K562 (cell line): ENCODE data around the gene SS18L1. TPM values are rescaled to one million over a fixed set of nuclear protein-coding genes. Genes with fewer than 3 reads are reported as not detected.

ENCODE experiments used
- ATAC-seq: fragments of 200-7000 bp; cut with Tn5 transposase; 3 replicates; pipeline ENCODE4 v1.9.1; 2020; ENCODE audit warnings: moderate library complexity
- Bru-seq: library from RNA; stranded (reverse); fragments of 400-500 nt; gene quantifications from one replicate; lab custom pipeline; 2021; lab: Mats Ljungman, UMichigan
- BruChase-seq, 2 experiments: library from RNA; stranded (reverse); fragments of 400-500 nt; gene quantifications; one replicate each; lab custom pipeline; 2021; lab: Mats Ljungman, UMichigan
- BruUV-seq: library from RNA; stranded (reverse); fragments of 400-500 nt; replicated peaks from 2 replicates; lab custom pipeline; 2021; lab: Mats Ljungman, UMichigan
- CTCF ChIA-PET: fragments of 300-600 bp; formaldehyde crosslinking; extraction: SDS; loops from one replicate; lab custom pipeline; 2021; ENCODE audit warnings: low intra/inter-chr PET ratio; lab: Yijun Ruan, JAX
- POLR2A ChIA-PET: fragments of 300-600, 350-650 bp; sonication (Branson Sonifier 250); formaldehyde crosslinking; extraction: SDS; loops from one replicate; lab custom pipeline; 2021; ENCODE audit warnings: antibody characterized with exemption, inconsistent platforms; lab: Yijun Ruan, JAX
- DNase-seq, 4 experiments: peaks; one replicate each; pipeline versions ENCODE4 v3.0.0 to v3.0.0-alpha.2; 2011 to 2018; ENCODE audit warnings: low spot score in 3 of 4, mixed read lengths in 3 of 4; ENCODE audit errors: extremely low read depth in 1 of 4
- FAIRE-seq: peaks from 2 replicates; lab custom pipeline; 2011; peaks lifted over from hg19 to GRCh38; lab: Jason Lieb, UNC
- H2AFZ ChIP-seq: 2 replicates; pipeline ENCODE4 v1.6.0; 2011; ENCODE audit warnings: low read depth, low read length, control low read depth, inconsistent platforms
- H3K27ac ChIP-seq: fragments of 200-600 bp; 3 replicates; pipeline ENCODE4 v1.8.0; 2011; ENCODE audit warnings: low read depth, mild to moderate bottlenecking, control low read depth, inconsistent platforms, low read length, moderate library complexity, mixed read lengths; ENCODE audit errors: extremely low read depth
- H3K27me3 ChIP-seq, 2 experiments: fragments of 300-600 bp in 1 of 2; 2 replicates in 1 of 2; 3 replicates in 1 of 2; pipeline versions ENCODE4 v1.6.0 to v1.8.0; 2011; ENCODE audit warnings: inconsistent platforms in 2 of 2, low read length in 2 of 2, mild to moderate bottlenecking in 1 of 2, mixed read lengths in 1 of 2, moderate library complexity in 1 of 2; ENCODE audit not compliant: control insufficient read depth in 2 of 2, insufficient read depth in 2 of 2
- H3K36me3 ChIP-seq: fragments of 300-600 bp; 3 replicates; pipeline ENCODE4 v1.8.0; 2011; ENCODE audit warnings: mild to moderate bottlenecking, low read length, inconsistent platforms; ENCODE audit not compliant: control insufficient read depth, insufficient read depth
- H3K4me1 ChIP-seq, 2 experiments: fragments of 200-600 bp in 1 of 2; replicated peaks in 1 of 2; 2 replicates in 1 of 2; 3 replicates in 1 of 2; pipeline versions ENCODE4 v1.5.1 to v1.8.0; 2011; ENCODE audit warnings: inconsistent platforms in 2 of 2, low read length in 2 of 2, mild to moderate bottlenecking in 1 of 2, mixed read lengths in 1 of 2, moderate library complexity in 1 of 2; ENCODE audit not compliant: control insufficient read depth in 2 of 2, insufficient read depth in 2 of 2
- H3K4me2 ChIP-seq: 2 replicates; pipeline ENCODE4 v1.6.1; 2011; ENCODE audit warnings: low read length, control low read depth, inconsistent platforms, mixed read lengths; ENCODE audit not compliant: insufficient read depth
- H3K4me3 ChIP-seq: fragments of 200-600 bp; sonication (generic), shearing (Covaris generic); 2 replicates; pipeline ENCODE4 v1.5.1; 2016; ENCODE audit warnings: control low read depth, inconsistent platforms
- H3K79me2 ChIP-seq: fragments of 200-600 bp; 3 replicates; pipeline ENCODE4 v1.8.0; 2011; ENCODE audit warnings: low read length, inconsistent platforms; ENCODE audit not compliant: control insufficient read depth, insufficient read depth
- H3K9ac ChIP-seq, 2 experiments: 2 replicates each; pipeline versions ENCODE4 v1.6.0 to v1.6.1; 2011; ENCODE audit warnings: low read depth in 2 of 2, low read length in 2 of 2, control low read depth in 1 of 2, inconsistent platforms in 1 of 2, mild to moderate bottlenecking in 1 of 2, mixed read lengths in 1 of 2; ENCODE audit not compliant: insufficient read depth in 1 of 2
- H3K9me1 ChIP-seq: one replicate; pipeline ENCODE4 v1.6.0; 2011; ENCODE audit warnings: inconsistent platforms, mild to moderate bottlenecking, low read length, moderate library complexity; ENCODE audit not compliant: control insufficient read depth, insufficient read depth
- H3K9me3 ChIP-seq: replicated peaks from 2 replicates; pipeline ENCODE4 v1.5.1; 2011; ENCODE audit warnings: low read depth, low read length, inconsistent platforms; ENCODE audit not compliant: control insufficient read depth, insufficient read depth
- H4K20me1 ChIP-seq: replicated peaks from 2 replicates; pipeline ENCODE4 v1.6.1; 2011; ENCODE audit warnings: low read length, inconsistent platforms, mixed read lengths; ENCODE audit not compliant: control insufficient read depth, insufficient read depth
- BRF1 ChIP-seq: IDR thresholded peaks from 3 replicates; pipeline ENCODE4 v1.6.1; 2011; ENCODE audit warnings: borderline replicate concordance, mild to moderate bottlenecking; ENCODE audit not compliant: insufficient read length; ENCODE audit errors: extremely low read depth
- ELF1 ChIP-seq: fragments of 200-800 bp; sonication (Bioruptor generic); IDR thresholded peaks from 2 replicates; pipeline ENCODE4 v1.6.1; 2016; ENCODE audit warnings: missing genetic modification characterization, missing compliant biosample characterization
- GTF2E2 ChIP-seq: fragments of 200-800 bp; sonication (Bioruptor generic); IDR thresholded peaks from 2 replicates; pipeline ENCODE4 v1.6.1; 2016; ENCODE audit warnings: missing genetic modification characterization, missing compliant biosample characterization
- NONO ChIP-seq, 2 experiments: fragments of 200-400 bp in 1 of 2; fragments of 450-650 bp in 1 of 2; formaldehyde crosslinking in 1 of 2; IDR thresholded peaks; 2 replicates each; pipeline ENCODE4 v1.6.1; 2017; ENCODE audit warnings: low read depth in 2 of 2, mild to moderate bottlenecking in 2 of 2, moderate library complexity in 2 of 2, low read length in 1 of 2
- NRF1 ChIP-seq, 2 experiments: fragments of 450-650 bp; IDR thresholded peaks in 1 of 2; conservative IDR thresholded peaks in 1 of 2; 2 replicates each; pipeline ENCODE4 v1.6.1; 2014; ENCODE audit warnings: mild to moderate bottlenecking in 2 of 2
- RHOXF2B ChIP-seq: fragments of 250-450 bp; sonication (Bioruptor Pico); conservative IDR thresholded peaks from 2 replicates; pipeline ENCODE4 v1.5.1; 2021
- SIN3A ChIP-seq, 2 experiments: fragments of 150-350 bp in 1 of 2; IDR thresholded peaks; 2 replicates each; pipeline ENCODE4 v1.6.1; 2011 to 2016; ENCODE audit warnings: borderline replicate concordance in 2 of 2, low read depth in 2 of 2, low read length in 2 of 2, mild to moderate bottlenecking in 2 of 2, moderate library complexity in 2 of 2; ENCODE audit not compliant: control insufficient read depth in 1 of 2
- ZFP36 ChIP-seq: fragments of 150-350 bp; IDR thresholded peaks from 2 replicates; pipeline ENCODE4 v1.6.1; 2018; ENCODE audit warnings: low read length, low read depth; ENCODE audit not compliant: partially characterized antibody
- WGBS: fragments of 100-300 bp; shearing (Covaris generic); methylation state at CpG from one replicate; pipeline ENCODE4 v1.1.6; 2016; ENCODE audit warnings: low coverage, mixed read lengths; ENCODE audit not compliant: insufficient coverage; ENCODE audit errors: missing lambda C conversion rate; 5-methylcytosine and 5-hydroxymethylcytosine counted together
- in situ Hi-C: fragments of 300-500 bp; cut with MboI; formaldehyde crosslinking; loops from 4 replicates; pipeline ENCODE4 v1.15.0; 2018; ENCODE audit warnings: inconsistent platforms, mixed read lengths
- intact Hi-C: fragments of 100-400 bp; cut with micrococcal nuclease; formaldehyde crosslinking; loops from 2 replicates; pipeline ENCODE4 v1.14.2; 2022
- long read RNA-seq, 3 experiments: library from polyadenylated mRNA in 2 of 3; library from RNA in 1 of 3; unstranded in 2 of 3; stranded (forward) in 1 of 3; transcript quantifications; one replicate each; pipeline ENCODE4 v2.0.0, GENCODE V29; 2019 to 2022
- polyA minus RNA-seq, 3 experiments: library from RNA; depleted of rRNA, polyadenylated mRNA; stranded (reverse); fragments of >200 nt; gene quantifications; 2 replicates each; pipeline ENCODE4 v1.2.3, GENCODE V29; 2011
- polyA plus RNA-seq, 8 experiments: library from polyadenylated mRNA; depleted of rRNA in 4 of 8; stranded (reverse) in 5 of 8; unstranded in 3 of 8; fragments of >200 nt; fragmentation: Nextera tagmentation in 2 of 8; fragmentation: Illumina TruSeq in 1 of 8; extraction: Ambion mirVana in 2 of 8; extraction: Trizol in 1 of 8; gene quantifications; 2 replicates each; pipeline versions ENCODE4 v1.2.1 to v1.2.3, GENCODE V29; 2011 to 2014; ENCODE audit warnings: inconsistent platforms in 1 of 8, missing spikeins in 1 of 8
- total RNA-seq, 7 experiments: library from RNA; depleted of rRNA in 6 of 7; stranded (reverse); fragments of >200 nt in 6 of 7; fragmentation: Illumina TruSeq in 2 of 7; extraction: Trizol in 2 of 7; gene quantifications; 2 replicates each; pipeline versions ENCODE4 v1.2.1 to v1.2.3, GENCODE V29; 2011 to 2021; ENCODE audit warnings: low replicate concordance in 1 of 7
- TF ChIP-seq, protein P1 (sequence below): sonication (generic); formaldehyde crosslinking; IDR thresholded peaks from 2 replicates; pipeline ENCODE4 v1.8.0; 2022; ENCODE audit warnings: mild to moderate bottlenecking, missing genetic modification reagents
- TF ChIP-seq, protein P2 (sequence below), 2 experiments: fragments of 450-650 bp in 1 of 2; sonication (generic) in 1 of 2; formaldehyde crosslinking; conservative IDR thresholded peaks; 2 replicates each; pipeline versions ENCODE4 v1.4.0 to v1.8.1; 2020 to 2022; ENCODE audit warnings: mild to moderate bottlenecking in 1 of 2, missing genetic modification reagents in 1 of 2

SS18L1 gene, protein sequence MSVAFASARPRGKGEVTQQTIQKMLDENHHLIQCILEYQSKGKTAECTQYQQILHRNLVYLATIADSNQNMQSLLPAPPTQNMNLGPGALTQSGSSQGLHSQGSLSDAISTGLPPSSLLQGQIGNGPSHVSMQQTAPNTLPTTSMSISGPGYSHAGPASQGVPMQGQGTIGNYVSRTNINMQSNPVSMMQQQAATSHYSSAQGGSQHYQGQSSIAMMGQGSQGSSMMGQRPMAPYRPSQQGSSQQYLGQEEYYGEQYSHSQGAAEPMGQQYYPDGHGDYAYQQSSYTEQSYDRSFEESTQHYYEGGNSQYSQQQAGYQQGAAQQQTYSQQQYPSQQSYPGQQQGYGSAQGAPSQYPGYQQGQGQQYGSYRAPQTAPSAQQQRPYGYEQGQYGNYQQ
- total RNA-seq (2011; cell fraction: chromatin; rRNA removed; ENCODE audit: low replicate concordance), result 73.1 and 90.7 TPM in 2 replicates
- 42.7 and 52.5 TPM in 2 replicates for total RNA-seq (2011; cell fraction: nucleolus; rRNA removed)
- 50.7 and 61.9 TPM in 2 replicates for total RNA-seq (2011; cell fraction: nucleoplasm; rRNA removed)
- total RNA-seq (2014; rRNA removed) (17.5 and 22.4 TPM in 2 replicates), total RNA-seq (2014; rRNA removed; fragmentation: Illumina TruSeq; extraction: Trizol) (10.8 and 12.8 TPM in 2 replicates), total RNA-seq (2015; rRNA removed; fragmentation: Illumina TruSeq; extraction: Trizol) (15.1 and 15.2 TPM in 2 replicates), total RNA-seq (2021) (21.1 and 21.3 TPM in 2 replicates), polyA plus RNA-seq (2011; rRNA removed) (19.6 and 22.3 TPM in 2 replicates), polyA plus RNA-seq (2014; fragmentation: Illumina TruSeq; extraction: Trizol) (14.9 and 15.3 TPM in 2 replicates), polyA plus RNA-seq (2014; fragmentation: Nextera tagmentation; extraction: Ambion mirVana) (1 to 10 TPM; 2.7 to 3.0 TPM), polyA plus RNA-seq (2014; rRNA removed) (28.3 and 32.6 TPM in 2 replicates), polyA minus RNA-seq (2011; rRNA and poly(A)+ RNA removed) (7.9 and 11.9 TPM in 2 replicates), Bru-seq, nascent RNA (percentile 77 among the genes with signal in this experiment), BruChase-seq, experiment 1, labeled RNA remaining after a 2-hour chase (percentile 76 among the genes with signal in this experiment), BruChase-seq, experiment 2, labeled RNA remaining after a 6-hour chase (percentile 87 among the genes with signal in this experiment)
- polyA plus RNA-seq (2011; cell fraction: cytosol; rRNA removed), result 20.5 and 44.1 TPM in 2 replicates
- polyA plus RNA-seq (2011; cell fraction: nucleus; rRNA removed), result 37.1 and 62.5 TPM in 2 replicates
- polyA plus RNA-seq (2012), result 15.5 and 18.1 TPM in 2 replicates
- 13.6 and 15.9 TPM in 2 replicates for polyA minus RNA-seq (2011; cell fraction: cytosol; rRNA and poly(A)+ RNA removed)
- polyA minus RNA-seq (2011; cell fraction: nucleus; rRNA and poly(A)+ RNA removed), result 21.1 and 22.5 TPM in 2 replicates
- long read RNA-seq, experiment 1, full-length matches to known transcripts, result 3 of 28 reads
- long read RNA-seq, experiment 1, partial matches to known transcripts, result 3 of 28 reads
- long read RNA-seq, experiment 1, other reads (novel, unspliced or antisense), result 22 of 28 reads
- long read RNA-seq, experiment 2, partial matches to known transcripts, result 1 of 9 reads
- long read RNA-seq, experiment 2, other reads (novel, unspliced or antisense), result 8 of 9 reads
- long read RNA-seq, experiment 3, partial matches to known transcripts, result 1 of 6 reads
- long read RNA-seq, experiment 3, other reads (novel, unspliced or antisense), result 5 of 6 reads

DNA sequence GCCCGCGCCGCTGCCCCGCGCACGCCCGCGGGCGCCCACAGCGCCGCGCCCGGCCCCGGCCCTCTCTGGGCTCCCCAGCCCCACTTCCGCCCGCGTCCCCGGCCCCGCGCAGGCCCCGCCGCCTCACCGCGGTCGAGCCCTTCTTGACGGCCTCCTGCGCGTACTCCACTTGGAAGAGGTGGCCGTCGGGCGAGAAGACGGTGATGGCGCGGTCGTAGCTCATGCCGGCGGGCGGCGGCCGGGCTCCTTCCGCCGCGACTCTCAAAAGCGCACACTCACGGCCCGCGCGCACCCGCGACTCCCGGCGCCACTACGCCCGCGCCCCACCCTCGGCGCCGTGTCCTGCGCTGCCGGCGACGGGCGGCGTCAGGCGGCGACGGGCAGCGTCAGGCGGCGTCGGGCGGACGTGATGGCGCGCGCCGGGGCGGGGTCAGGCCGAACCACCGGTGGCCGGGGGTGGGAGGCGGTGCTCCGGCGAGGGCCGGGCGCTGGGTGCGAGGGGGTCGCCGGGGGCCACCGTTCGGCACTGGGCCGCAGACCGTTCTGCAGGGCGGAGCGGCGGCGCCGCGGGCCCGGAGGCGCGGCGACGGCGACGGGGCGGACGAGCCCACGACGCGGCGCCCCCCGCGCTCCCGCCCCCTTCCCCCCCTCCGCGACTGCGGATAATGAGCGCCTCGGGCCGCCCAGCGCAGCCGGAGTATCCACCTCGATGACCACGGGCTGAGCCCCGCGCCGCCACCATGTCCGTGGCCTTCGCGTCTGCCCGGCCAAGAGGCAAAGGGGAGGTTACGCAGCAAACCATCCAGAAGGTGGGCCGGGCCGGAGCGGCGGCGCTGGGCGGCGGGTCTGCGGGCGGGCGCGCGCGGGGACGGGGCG is at the start of gene SS18L1, which contains the start of gene PSMA7:
SS18L1 (plus strand) TSS at position 689 of the 876 bp plus-strand sequence; CDS start at position 741, 52 bp downstream.
PSMA7 (minus strand) TSS at position 314 of the 876 bp plus-strand sequence; CDS start at position 223, 91 bp downstream.
- DNase-seq (peak; percentile 83 to 92 (median 88)), ATAC-seq (peak; percentile 87), FAIRE-seq (peak; percentile 15)
- ChIA-PET POLR2A (interaction anchor here (0.5 to 2.2 kb wide), 8 partner anchors 10 to 124 kb away, joined by 3 to 7 read pairs (median 4); partner anchors contain the start of gene LSM14B), CTCF (no interaction called here)
- 1% methylated on average over 52 of the region's 148 CpGs for WGBS
- Histone ChIP-seq H3K9me3 (no peaks in the 10 kb centered on the region), H3K9me1 (peaks cover 3% of the 10 kb centered on the region), H3K79me2 (peaks cover 90% of the 10 kb centered on the region), H3K9ac (peak within 1 kb of the TSS; percentile 90 to 97), H3K4me1 (peaks cover 33 to 55% of the 10 kb centered on the region in 2 experiments; a peak in 4 of 5 replicates), H3K27ac (peak within 1 kb of the TSS; percentile 91), H3K36me3 (peaks cover 64% of the 10 kb centered on the region), H2AFZ (peak within 1 kb of the TSS; percentile 69), H4K20me1 (peaks cover 47% of the 10 kb centered on the region), H3K27me3 (no peaks in the 10 kb centered on the region), H3K4me3 (peak within 1 kb of the TSS; percentile 89), H3K4me2 (peak within 1 kb of the TSS; percentile 80)
- intact Hi-C loops (loop anchor here (5.0 to 10.0 kb wide), 4 partner anchors 76 to 241 kb away; partner anchors contain the start of genes RPS21 and TAF4), in situ Hi-C loops (no loop called here)
- no TSS peak for BruUV-seq
- TF ChIP-seq BRF1 (no peak), RHOXF2B (no peak), SIN3A (IDR thresholded peaks at IDR 0.05; ENCODE audit: borderline replicate concordance in 2 of 2, control insufficient read depth in 1 of 2, low read depth in 2 of 2, low read length in 2 of 2) (peak in 1 of 2 experiments; percentile 46; a peak in 2 of 4 replicates), NRF1 (conservative IDR thresholded peaks at IDR 0.05 in 1 of 2, IDR thresholded peaks at IDR 0.05 in 1 of 2) (peak; percentile 75 to 82; a peak in 2 of 4 replicates), GTF2E2 (no peak), ZFP36 (no peak), NONO (IDR thresholded peaks at IDR 0.05; ENCODE audit: low read depth in 2 of 2, low read length in 1 of 2) (peak in 1 of 2 experiments; percentile 99; a peak in 3 of 4 replicates), ELF1 (tag) (peak; percentile 68)
- TF ChIP-seq, protein P1, sequence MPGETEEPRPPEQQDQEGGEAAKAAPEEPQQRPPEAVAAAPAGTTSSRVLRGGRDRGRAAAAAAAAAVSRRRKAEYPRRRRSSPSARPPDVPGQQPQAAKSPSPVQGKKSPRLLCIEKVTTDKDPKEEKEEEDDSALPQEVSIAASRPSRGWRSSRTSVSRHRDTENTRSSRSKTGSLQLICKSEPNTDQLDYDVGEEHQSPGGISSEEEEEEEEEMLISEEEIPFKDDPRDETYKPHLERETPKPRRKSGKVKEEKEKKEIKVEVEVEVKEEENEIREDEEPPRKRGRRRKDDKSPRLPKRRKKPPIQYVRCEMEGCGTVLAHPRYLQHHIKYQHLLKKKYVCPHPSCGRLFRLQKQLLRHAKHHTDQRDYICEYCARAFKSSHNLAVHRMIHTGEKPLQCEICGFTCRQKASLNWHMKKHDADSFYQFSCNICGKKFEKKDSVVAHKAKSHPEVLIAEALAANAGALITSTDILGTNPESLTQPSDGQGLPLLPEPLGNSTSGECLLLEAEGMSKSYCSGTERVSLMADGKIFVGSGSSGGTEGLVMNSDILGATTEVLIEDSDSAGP (CRISPR knock-in tag), result no peak
- TF ChIP-seq, protein P2, sequence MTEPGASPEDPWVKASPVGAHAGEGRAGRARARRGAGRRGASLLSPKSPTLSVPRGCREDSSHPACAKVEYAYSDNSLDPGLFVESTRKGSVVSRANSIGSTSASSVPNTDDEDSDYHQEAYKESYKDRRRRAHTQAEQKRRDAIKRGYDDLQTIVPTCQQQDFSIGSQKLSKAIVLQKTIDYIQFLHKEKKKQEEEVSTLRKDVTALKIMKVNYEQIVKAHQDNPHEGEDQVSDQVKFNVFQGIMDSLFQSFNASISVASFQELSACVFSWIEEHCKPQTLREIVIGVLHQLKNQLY (CRISPR knock-in tag; conservative IDR thresholded peaks at IDR 0.05), result no peak
